ENCODE results near the gene ANKS4B.

DNA sequence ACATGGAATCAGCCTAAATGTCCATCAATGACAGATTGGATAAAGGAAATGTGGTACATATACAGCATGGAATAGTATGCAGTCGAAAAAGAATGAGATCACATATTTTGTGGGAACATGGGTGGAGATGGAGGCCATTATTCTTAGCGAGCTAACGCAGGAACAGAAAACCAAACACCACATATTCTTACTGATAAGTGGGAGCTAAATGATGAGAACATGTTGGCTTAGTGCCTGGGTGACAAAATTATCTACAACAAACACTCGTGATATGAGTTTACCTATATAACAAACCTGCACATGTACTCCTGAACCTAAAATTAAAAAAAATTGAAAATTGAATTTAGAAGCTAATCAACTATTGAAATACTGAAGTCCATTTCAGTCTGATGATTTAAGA, 6.1 kb downstream of the ANKS4B start:
- TF ChIP-seq EZH2 (IDR thresholded peaks at IDR 0.05; ENCODE audit: insufficient read depth, poor library complexity, severe bottlenecking) (no peak), EZH2phosphoT487 (IDR thresholded peaks at IDR 0.05; ENCODE audit: insufficient read depth, low read depth) (no peak)
